HG02840 (cell line): ENCODE results near the gene PTGIR.
A peak's percentile ranks its signal among the peaks of the same experiment; 100 is the strongest.

Experiments used
- ATAC-seq: cut with Tn5 transposase; IDR thresholded peaks from one replicate; pipeline ENCODE4 v1.9.1; 2021; ENCODE audit warnings: mild to moderate bottlenecking, moderate library complexity, moderate number of reproducible peaks; ENCODE audit not compliant: unreplicated experiment, low FRiP score

Gene PTGIR

DNA sequence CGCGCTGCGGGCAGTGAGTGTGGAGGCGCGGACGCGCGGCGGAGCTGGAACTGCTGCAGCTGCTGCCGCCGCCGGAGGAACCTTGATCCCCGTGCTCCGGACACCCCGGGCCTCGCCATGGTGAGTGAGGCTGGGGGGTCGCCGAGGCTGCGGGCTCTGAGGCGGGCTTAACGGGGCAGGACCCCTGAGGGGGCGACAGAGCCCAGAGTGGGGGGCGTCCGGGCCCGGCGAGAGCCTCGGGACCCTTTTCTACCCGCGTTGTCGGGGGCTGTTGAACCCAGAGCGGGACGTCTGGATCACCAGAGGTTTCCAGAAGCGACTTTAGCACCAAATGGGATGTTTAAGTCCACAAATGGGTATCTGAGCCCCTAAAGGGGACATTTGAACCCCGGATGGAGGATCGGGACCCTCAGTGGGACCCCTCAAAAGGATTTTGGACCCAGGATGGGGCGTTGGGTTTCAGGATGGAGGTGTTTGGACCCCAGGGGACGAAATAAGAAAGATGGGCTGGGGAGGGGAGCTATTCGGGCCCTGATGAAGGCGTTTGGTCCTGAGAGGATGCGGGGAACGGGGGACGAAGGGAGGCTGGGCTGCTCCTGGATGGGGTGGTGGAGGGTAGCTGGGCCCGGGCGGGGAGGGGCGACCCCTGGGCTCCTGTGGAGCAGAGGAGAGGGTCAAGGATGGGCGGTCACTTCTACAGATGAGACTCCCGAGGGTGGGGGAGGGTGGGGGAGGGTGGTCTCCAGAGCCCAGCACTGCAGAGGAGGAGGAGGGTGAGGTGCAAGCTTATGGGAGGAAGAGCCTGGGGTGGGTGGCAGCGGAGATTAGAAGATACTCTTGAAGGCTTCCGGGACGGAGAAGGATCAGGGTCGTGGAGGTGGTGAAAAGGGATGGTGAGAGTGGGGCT lies 23.3 kb downstream of the PTGIR start, which contains the start of gene CALM3:
Gene CALM3, plus strand, starts transcription at position 13 of the 907 bp plus-strand sequence. Its CDS starts 105 bp downstream, at position 118.
- ATAC-seq = peak; percentile 21

DNA sequence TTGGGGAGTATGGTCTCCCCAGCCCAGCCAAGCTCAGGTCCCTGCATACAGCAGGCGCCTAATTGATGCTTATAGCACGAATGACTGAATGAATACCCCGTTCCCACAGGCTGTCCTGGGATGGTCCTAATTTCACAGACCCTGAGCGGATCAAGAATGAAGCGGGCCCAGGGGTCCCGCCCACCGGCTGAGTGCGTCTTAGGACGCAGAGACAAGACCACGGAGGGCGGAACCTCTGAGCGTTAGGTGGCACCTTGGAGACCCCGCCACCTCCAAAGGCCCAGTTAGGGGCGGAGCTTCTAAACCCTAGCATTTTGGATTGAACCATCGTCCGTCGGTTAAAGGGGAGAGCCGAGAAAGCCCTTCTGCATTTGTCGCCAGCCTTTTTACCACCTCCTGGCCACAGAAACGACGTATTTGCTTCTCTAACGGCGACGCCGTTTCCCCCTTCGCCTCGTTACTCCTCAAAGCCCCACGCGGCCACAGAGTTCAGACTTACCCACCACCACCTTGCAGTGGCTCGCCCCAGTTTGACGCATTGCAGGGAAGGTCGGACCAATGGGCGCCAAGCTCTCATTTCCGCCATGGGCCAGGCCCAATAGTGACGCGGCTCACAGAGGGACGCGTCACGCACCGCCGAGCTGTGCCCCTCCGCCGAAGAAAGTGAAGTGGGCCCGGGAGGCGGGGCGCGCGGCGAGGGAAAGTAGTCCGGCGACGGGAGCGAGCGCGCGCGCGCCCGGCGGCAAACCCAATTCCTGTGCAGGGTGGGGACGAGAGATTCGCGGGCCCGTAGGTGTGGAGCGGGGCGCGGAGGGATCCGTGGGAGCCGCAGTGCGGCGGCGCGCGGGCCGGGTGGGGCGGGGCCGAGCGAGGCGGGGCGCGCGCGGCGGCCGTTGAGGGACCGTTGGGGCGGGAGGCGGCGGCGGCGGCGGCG lies 24.2 kb downstream of the PTGIR start:
- peak; percentile 90 for ATAC-seq

DNA sequence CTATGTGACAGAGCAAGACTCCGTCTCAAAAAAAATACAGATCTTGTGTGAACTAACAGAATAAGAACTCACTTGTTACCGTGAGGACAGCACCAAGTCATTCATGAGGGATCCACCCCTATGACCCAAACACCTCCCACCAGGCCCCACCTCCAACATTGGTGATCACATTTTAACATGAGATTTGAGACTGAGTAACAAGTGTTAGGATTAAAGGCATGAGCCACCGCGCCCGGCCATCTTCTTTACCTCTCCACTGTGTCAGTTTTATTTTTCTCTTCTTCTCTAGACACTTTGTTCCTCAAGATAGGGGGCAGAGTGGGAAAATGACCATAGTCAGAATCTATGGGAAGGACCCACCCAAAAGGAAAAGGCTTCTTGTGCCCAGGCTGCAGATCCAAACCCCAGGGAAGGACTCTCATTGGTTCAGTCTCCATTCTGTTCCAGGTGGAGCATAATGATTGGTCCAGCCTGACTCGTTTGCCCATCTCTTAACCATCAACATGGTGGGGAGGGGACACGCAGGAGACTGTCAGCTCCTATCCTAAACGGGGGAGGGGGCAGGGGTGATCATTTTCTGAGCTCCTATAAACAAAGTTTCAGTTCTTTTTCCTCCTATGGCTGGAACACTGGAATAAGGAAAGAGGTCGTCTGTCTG lies 25.0 kb downstream of the PTGIR start:
- no peak for ATAC-seq

DNA sequence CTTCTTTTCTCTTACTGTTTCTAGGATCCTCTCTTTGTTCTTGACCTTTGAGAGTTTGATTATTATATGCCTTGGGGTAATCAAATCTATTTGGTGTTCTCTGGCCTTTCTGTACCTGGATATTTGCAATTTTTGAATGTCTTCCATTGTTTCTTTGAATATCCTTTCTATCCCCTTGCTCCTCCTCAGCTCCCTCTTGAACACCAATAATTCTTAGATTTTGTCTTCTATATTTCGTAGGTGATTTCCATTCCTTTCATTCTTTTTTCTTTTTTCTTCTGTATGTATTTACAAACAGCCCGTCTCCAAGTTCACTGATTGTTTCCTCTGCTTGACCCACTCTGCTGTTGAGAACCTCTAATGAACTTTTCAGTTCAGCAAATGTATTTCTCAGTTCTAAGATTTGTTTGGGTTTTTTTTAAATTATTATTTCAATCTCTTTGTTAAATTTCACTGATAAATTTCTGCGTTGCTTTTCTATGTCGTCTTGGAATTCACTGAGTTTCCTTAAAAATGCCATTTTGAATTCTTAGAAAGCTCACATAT lies 26.4 kb downstream of the PTGIR start:
- no peak for ATAC-seq

DNA sequence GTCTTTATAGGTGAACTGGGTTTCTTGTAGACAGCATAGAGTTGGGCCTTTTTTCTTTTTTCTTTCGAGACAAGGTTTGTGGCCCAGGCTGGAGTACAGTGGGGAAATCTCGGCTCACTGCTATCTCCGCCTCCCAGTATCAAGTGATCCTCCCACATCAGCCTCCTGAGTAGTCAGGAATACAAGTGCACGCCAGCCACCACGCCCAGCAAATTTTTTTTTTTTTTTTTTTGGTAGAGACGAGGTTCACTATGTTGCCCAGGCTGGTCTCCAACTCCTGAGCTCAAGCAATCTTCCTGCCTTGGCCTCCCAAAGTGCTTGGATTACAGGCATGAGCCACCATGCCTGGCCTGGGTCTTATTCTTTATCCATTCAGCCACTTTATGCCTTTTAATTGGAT lies 28.9 kb downstream of the PTGIR start:
- no peak for ATAC-seq

DNA sequence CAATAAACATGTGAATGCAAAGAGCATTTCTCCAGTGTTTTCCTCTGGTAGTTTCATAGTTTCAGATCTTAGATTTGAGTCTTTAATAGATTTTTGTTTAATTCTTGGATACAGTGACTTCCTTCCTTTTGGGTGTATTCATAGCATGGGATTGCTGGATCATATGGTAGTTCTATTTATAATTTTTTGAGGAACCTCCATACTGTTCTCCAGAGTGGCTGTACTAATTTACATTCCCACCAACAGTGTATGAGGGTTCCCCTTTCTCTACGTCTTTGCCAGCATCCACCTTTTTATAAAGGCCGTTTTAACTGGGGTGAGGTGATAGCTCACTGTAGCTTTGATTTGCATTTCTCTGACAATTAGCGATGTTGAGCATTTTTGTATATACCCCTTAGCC lies 33.0 kb downstream of the PTGIR start:
- ATAC-seq = no peak

DNA sequence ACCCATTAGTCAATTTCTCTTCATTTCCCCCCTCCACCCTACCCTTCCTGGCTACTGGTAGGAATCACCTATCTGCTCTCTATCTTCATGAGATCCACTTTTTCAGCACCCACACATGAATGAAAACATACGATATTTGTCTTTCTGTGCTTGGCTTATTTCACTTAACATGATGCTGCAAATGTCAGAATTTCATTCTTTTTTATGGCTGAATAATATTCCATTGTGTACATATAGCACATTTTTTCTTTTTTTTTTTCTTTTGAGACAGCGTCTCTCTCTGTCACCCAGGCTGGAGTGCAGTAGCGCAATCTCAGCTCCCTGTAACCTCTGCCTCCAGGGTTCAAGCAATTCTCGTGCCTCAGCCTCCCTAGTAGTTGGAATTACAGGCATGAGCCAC lies 33.6 kb downstream of the PTGIR start:
- no peak for ATAC-seq

DNA sequence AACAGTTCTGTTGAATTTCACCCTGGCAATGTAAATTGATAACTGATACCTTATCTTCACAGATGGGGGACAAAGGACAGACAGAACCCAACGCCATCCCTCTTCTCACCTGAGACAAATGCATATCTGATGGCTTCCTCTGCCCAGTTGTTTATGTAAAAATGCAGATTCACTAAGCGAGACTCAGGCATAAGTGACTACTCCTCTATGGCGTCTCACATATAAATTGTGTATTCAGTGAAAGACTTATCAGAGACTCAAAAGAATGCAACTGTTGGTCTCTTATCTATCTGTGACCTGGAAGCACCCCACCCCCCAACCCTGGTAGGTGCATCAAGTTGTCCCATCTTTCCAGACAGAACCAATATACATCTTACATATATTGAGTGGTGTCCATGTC lies 37.0 kb downstream of the PTGIR start:
- no peak for ATAC-seq

DNA sequence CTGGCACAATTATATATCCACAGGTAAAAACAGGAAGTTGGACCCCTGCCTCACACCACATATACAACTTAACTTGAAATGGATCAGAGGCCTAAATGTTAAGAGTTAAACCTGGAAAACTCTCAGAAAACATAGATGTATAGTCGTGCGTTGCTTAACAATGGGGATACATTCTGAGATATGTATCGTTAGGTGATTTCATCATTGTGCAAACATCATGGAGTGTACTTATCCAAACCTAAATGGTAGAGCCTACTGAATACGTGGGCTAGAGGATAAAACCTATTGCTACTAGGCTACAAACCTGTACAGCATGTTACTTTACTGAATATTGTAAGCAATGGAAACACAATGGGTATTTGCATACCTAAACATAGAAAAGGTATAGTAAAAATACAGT lies 38.6 kb downstream of the PTGIR start:
- no peak for ATAC-seq

DNA sequence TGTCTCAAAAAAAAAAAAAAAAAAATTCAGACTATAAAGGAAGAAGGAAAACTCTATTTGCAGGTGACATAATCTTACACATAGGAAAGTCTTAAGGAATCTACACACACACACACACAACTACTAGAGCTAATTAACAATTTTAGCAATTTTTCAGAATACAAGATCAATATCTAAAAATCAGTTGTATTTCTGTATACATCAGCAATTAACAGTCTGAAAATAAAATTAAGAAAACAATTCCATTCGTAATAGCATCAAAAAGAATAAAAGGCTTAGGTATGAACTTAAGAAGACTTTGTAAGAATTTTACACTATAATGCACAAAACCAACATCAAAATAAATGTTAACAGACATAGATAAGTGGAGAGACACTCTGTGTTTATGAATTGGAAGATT lies 39.4 kb downstream of the PTGIR start:
- no peak for ATAC-seq

DNA sequence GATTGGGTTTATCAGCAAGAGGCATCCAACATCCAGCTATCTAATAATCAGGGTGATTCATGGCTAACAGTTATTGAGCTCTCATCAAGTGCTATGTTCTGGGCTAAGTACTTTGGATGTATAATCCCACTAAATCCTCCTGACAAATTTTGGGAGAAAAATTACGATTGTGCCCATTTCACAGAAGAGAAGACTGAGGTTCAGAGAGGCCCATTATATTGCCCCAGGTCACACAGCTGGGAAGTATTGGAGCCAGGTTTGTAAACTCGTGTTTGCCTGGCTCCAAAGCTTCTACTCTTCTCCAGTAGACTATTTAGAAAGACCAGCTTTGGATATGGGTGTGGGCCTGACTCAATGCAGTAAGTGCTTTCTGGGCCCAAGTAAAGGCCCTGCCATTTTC lies 44.6 kb downstream of the PTGIR start:
- ATAC-seq = no peak

DNA sequence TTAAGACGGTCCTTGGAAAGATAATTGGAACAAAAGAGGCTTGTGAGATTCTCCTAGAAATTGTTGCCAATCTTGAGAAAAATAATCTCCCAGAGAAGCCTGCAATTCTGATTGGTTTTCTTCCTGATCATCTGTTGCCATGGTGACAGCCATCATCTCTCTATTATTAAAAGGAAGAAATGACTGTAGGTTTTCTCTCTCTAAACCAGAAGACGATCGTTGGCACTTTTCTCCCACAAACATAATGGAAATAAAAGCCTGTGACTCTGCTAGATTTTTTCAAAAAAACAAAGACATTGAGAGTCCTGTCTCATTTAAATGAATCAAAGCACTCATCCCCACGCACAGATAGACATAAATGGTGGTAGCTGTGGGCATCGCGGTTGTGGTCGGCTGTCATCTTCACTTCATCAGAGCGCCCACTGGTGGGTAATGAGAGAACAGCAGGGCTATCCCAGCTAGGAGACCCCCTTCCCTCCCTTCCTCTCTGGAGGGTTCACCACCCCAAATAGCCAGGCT lies 45.5 kb downstream of the PTGIR start:
- ATAC-seq = no peak

DNA sequence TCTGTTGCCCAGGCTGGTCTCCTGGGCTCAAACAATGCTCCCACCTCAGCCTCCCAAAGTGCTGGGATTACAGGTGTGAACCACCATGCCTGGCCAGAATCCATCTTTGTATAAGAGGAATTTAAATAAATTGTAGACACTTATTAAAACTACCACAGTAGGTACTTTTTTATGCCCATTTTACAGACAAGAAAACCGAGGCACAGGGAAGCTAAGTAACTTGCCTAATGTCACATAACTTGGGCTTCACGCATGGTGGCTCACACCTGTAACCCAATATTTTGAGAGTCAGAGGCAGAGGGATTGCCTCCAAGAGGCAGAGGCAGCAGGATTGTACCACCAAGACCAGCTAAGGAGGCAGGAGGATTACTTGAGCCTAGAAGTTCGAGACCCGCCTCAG lies 46.4 kb downstream of the PTGIR start:
- ATAC-seq = no peak

DNA sequence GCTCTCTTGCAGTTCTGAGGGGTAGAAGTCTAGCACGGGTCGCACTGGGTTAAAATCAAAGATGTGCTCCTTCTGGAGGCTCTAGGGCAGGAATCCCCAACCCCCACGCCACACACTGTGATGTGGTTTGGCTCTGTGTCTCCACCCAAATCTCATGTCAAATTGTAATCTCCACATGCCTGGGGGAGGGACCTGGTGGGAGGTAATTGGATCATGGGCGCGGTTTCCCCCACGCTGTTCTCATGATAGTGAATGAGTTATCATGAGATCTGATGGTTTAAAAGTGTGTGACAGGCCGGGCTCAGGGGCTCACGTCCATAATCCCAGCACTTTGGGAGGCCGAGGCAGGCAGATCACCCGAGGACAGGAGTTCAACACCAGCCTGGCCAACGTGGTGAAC lies 50.4 kb downstream of the PTGIR start:
- no peak for ATAC-seq

DNA sequence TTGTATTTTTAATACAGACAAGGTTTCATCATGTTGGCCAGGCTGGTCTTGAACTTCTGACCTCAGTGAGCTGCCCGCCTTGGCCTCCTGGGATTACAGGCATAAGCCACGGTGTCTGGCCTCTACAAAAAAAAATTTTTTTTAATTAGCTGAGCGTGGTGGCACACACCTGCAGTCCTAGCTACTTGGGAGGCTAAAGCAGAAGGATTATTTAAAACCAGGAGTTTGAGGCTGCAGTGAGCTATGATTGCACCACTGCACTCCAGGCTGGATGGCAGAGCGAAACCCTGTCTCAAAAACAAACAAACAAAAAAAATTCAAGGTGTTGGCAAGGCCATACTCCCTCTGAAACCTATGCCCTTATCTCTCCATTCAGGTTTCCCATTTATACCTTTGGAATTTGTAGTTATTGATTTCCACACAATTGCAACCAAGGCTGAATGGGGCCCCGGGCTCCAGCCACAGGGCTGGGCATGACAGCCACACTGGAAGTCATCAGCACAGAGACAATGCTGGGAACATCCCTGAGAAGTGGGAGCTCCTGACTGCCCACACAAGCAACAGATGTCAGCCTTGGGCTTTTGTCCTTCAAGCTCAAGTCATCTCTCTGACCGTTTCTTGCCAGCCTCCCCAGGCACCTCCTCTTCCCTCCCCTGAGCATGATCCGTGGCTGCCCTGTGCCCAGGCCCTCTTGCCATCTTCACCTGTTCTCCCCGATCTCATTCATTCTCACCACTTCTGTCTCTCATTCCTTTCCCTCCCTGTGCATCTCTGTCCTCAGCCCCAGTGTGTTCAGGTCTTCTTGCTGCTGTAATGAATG lies 51.0 kb downstream of the PTGIR start:
- no peak for ATAC-seq

DNA sequence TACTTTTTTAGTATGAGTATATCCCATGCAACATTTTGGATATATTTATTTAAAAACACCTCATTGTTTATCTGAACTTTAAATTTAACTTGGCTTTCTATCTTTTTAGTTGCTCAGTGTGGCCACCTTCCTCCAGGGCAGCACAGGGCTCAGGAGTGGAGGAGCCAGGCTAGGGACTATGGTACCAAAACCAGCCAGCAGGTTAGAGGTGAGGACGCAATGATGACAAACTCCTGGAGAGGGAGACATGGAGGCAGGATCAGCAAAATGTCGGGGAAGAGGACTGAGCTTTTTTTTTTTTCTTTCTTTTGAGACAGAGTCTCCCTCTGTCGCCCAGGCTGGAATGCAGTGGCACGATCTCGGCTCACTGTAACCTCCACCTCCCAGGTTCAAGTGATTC lies 53.4 kb downstream of the PTGIR start:
- ATAC-seq = no peak
